Measurements from ENCODE around the gene USP48. TPM values are rescaled to one million over a fixed set of nuclear protein-coding genes. Genes with fewer than 3 reads are reported as not detected.

USP48 gene
- total and polyA plus RNA-seq, 10 of the 15 experiments (the other 5 are each of a cell fraction or from before 2014, with no cell fraction given), result 21.2 to 115 (median 75.5) TPM

GRCh38 chr1:21779613-21780521, 3.1 kb downstream of the USP48 start (continued):
- peak in 1 of 2 experiments; percentile 57; a peak in 2 of 4 replicates for TF ChIP-seq CEBPB (IDR thresholded peaks at IDR 0.05; ENCODE audit: borderline replicate concordance in 1 of 2, low read depth in 2 of 2, low read length in 2 of 2)
- peak; percentile 83 for TF ChIP-seq SKIL (IDR thresholded peaks at IDR 0.05; ENCODE audit: low read depth, poor library complexity, severe bottlenecking)
- TF ChIP-seq POLR2AphosphoS2 (IDR thresholded peaks at IDR 0.05; ENCODE audit: low read depth, low read length), result peak; percentile 56
- no peak; the same call in 1 of the 2 replicates for TF ChIP-seq CHD1 (IDR thresholded peaks at IDR 0.05; ENCODE audit: low read depth, low read length)
- TF ChIP-seq USF1 (IDR thresholded peaks at IDR 0.05; ENCODE audit: borderline replicate concordance, extremely low read length, insufficient read depth, low read depth, low read length), result no peak
- peak; percentile 97 for TF ChIP-seq RUNX3 (IDR thresholded peaks at IDR 0.05; ENCODE audit: low read length)
- no peak for TF ChIP-seq CBX5 (IDR thresholded peaks at IDR 0.05; ENCODE audit: low read depth)
- TF ChIP-seq TCF12 (IDR thresholded peaks at IDR 0.05; ENCODE audit: low read depth, low read length), result 0 out of 2 replicates have a peak, but pooled peaks have one; percentile 37
- TF ChIP-seq CREM (IDR thresholded peaks at IDR 0.05; ENCODE audit: low read depth), result peak; percentile 70; the same call in 1 of the 2 replicates
- no peak for TF ChIP-seq RBBP5 (conservative IDR thresholded peaks at IDR 0.05)
- TF ChIP-seq BHLHE40 (IDR thresholded peaks at IDR 0.05; ENCODE audit: borderline replicate concordance in 1 of 2, low read depth in 2 of 2, low read length in 1 of 2), result peak; percentile 45 to 46; a peak in 2 of 4 replicates
- no peak for TF ChIP-seq CTCF (IDR thresholded peaks at IDR 0.05 in 2 of 3, conservative IDR thresholded peaks at IDR 0.05 in 1 of 3; ENCODE audit: control insufficient read depth in 2 of 3, extremely low read depth in 1 of 3, insufficient read depth in 1 of 3, low read depth in 3 of 3, low read length in 3 of 3)
- TF ChIP-seq IRF3 (IDR thresholded peaks at IDR 0.05), result no peak
- TF ChIP-seq CHD4 (IDR thresholded peaks at IDR 0.05), result no peak
- no peak for TF ChIP-seq ZBTB33 (IDR thresholded peaks at IDR 0.05)
- TF ChIP-seq RELA (IDR thresholded peaks at IDR 0.05; ENCODE audit: borderline replicate concordance, partially characterized antibody), result no peak
- TF ChIP-seq HCFC1 (IDR thresholded peaks at IDR 0.05; ENCODE audit: low read length), result no peak
- TF ChIP-seq PAX5 (IDR thresholded peaks at IDR 0.05; ENCODE audit: borderline replicate concordance, low read depth, low read length), result peak; percentile 50; the same call in 1 of the 2 replicates
- no peak for TF ChIP-seq RCOR1 (conservative IDR thresholded peaks at IDR 0.05; ENCODE audit: low read depth, low read length)
- no peak for TF ChIP-seq NFXL1 (IDR thresholded peaks at IDR 0.05; ENCODE audit: borderline replicate concordance)
- TF ChIP-seq LARP7 (IDR thresholded peaks at IDR 0.05), result no peak

All from GM12878 (cell line).